Epithelial cell of esophagus (primary cell): Measurements from ENCODE around the gene SAFB2.

ENCODE experiments used
- DNase-seq: peaks from one replicate; pipeline ENCODE4 v3.0.0; 2010; ENCODE audit warnings: low read depth
- H3K4me3 ChIP-seq: 2 replicates; pipeline ENCODE4 v1.5.1; 2011; ENCODE audit warnings: mild to moderate bottlenecking, low read length, control low read depth
- CTCF ChIP-seq: IDR thresholded peaks from 2 replicates; pipeline ENCODE4 v1.5.1; 2011; ENCODE audit warnings: low read depth, mild to moderate bottlenecking, low read length, control low read depth, inconsistent platforms; ENCODE audit not compliant: insufficient read depth; ENCODE audit errors: missing control alignments

SAFB2 gene

GRCh38 chr19:5541456-5541855, 81.1 kb downstream of the SAFB2 start:
- H3K4me3 ChIP-seq = no peak overlapping the region
- no peak for TF ChIP-seq CTCF
- no peak for DNase-seq

DNA sequence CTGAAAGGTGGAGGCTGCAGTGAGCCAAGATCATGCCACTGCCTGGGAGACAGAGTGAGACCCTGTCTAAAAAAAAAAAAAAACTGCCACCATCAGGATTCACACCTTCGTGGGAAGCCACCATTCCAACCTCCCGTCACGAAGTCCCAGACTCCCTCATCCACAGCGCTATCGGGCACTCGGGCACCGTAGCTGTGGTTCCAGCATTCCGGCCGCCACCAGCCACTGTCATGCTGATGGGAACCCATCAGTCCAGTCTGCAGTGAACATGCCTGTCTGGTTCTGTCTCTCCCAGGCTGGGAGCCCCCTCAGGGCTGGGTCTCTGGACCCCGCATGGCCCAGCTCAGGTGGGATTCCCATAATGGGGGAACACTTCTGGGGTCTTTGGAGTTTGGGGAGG, 82.4 kb downstream of the SAFB2 start:
- H3K4me3 ChIP-seq = no peak overlapping the region
- TF ChIP-seq CTCF = no peak
- no peak for DNase-seq

DNA sequence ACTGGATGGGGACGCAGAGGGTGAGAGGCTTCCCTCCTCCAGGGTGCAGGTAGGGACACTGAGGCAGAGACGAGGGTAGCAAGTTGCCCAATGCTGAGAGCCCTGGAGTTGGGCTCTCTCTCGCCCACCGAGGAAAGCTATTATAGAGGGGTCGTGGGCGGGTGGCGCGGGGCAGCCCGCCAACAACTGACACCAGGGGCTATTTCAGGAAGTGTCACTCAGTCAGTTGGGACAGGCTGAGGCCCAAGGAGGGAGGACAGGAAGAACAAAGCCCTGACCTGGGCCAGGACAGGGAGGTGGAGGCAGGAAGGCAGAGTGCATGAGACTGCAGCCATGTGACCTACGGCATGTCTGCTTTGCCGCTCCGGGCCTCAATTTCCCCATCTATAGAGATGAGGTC, 84.7 kb downstream of the SAFB2 start:
- H3K4me3 ChIP-seq = no peak overlapping the region
- no peak for TF ChIP-seq CTCF
- DNase-seq = no peak
